Glutamatergic neuron (in vitro differentiated cells): ENCODE measurements around the gene USP47. TPM values are rescaled to one million over a fixed set of nuclear protein-coding genes. Genes with fewer than 3 reads are reported as not detected.

ENCODE experiments used
- DNase-seq: peaks from one replicate; pipeline ENCODE4 v3.0.0; 2022
- H3K27ac Mint-ChIP-seq: one replicate; pipeline ENCODE4 v1.8.0; 2020; ENCODE audit warnings: mild to moderate bottlenecking, mixed read lengths, inconsistent platforms; ENCODE audit not compliant: unreplicated experiment
- H3K27me3 Mint-ChIP-seq: one replicate; pipeline ENCODE4 v1.8.0; 2020; ENCODE audit warnings: mild to moderate bottlenecking, moderate library complexity, mixed read lengths, inconsistent platforms; ENCODE audit not compliant: unreplicated experiment
- H3K36me3 Mint-ChIP-seq: one replicate; pipeline ENCODE4 v1.8.0; 2020; ENCODE audit warnings: mild to moderate bottlenecking, mixed read lengths, inconsistent platforms; ENCODE audit not compliant: unreplicated experiment
- H3K4me1 Mint-ChIP-seq: one replicate; pipeline ENCODE4 v1.8.0; 2020; ENCODE audit warnings: mild to moderate bottlenecking, low read depth, mixed read lengths, inconsistent platforms; ENCODE audit not compliant: unreplicated experiment
- H3K4me3 Mint-ChIP-seq: one replicate; pipeline ENCODE4 v1.8.0; 2020; ENCODE audit warnings: mild to moderate bottlenecking, mixed read lengths, inconsistent platforms; ENCODE audit not compliant: unreplicated experiment
- H3K9me3 Mint-ChIP-seq: one replicate; pipeline ENCODE4 v1.8.0; 2020; ENCODE audit warnings: mild to moderate bottlenecking, moderate library complexity, mixed read lengths, inconsistent platforms; ENCODE audit not compliant: unreplicated experiment
- total RNA-seq: library from RNA; stranded (reverse); fragmentation: NEBNext Ultra II Directional; extraction: Animal tissue kit (Norgen Biotek cat#: 25700); gene quantifications from one replicate; pipeline ENCODE4 v1.2.1, GENCODE V29; 2021; ENCODE audit not compliant: unreplicated experiment
- TF ChIP-seq, protein P1 (sequence below): fragments of 200-600 bp; sonication (generic); IDR thresholded peaks from one replicate; pipeline ENCODE4 v1.5.0; 2021; ENCODE audit not compliant: partially characterized antibody, unreplicated experiment

The USP47 gene
- total RNA-seq, 1 donor from 2014 or later: 63.4 TPM

DNA sequence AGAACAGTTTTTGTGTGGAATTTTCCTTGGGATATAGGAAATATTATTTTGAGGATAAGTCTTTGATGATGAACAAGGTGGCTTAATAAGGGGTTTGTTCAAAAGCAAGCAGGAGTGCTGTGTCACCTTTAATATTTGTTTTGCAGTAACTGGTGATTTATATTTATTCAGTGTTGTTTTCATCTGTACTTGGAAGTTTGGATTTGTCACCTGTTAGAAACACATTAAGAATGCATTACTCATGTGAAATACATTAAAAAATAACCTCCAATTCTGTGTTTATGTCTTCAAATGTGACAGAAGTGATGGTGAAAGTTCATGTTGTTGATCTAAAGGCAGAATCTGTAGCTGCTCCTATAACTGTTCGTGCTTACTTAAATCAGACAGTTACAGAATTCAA is 96.2 kb downstream of the USP47 start:
- H3K36me3 Mint-ChIP-seq: no peaks in the 10 kb centered on the region
- no peaks in the 10 kb centered on the region for H3K9me3 Mint-ChIP-seq
- TF ChIP-seq, protein P1, sequence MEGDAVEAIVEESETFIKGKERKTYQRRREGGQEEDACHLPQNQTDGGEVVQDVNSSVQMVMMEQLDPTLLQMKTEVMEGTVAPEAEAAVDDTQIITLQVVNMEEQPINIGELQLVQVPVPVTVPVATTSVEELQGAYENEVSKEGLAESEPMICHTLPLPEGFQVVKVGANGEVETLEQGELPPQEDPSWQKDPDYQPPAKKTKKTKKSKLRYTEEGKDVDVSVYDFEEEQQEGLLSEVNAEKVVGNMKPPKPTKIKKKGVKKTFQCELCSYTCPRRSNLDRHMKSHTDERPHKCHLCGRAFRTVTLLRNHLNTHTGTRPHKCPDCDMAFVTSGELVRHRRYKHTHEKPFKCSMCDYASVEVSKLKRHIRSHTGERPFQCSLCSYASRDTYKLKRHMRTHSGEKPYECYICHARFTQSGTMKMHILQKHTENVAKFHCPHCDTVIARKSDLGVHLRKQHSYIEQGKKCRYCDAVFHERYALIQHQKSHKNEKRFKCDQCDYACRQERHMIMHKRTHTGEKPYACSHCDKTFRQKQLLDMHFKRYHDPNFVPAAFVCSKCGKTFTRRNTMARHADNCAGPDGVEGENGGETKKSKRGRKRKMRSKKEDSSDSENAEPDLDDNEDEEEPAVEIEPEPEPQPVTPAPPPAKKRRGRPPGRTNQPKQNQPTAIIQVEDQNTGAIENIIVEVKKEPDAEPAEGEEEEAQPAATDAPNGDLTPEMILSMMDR: no peak
- no peak overlapping the region for H3K4me3 Mint-ChIP-seq
- peaks cover 6% of the 10 kb centered on the region for H3K4me1 Mint-ChIP-seq
- no peak overlapping the region for H3K27ac Mint-ChIP-seq
- no peak for DNase-seq
- H3K27me3 Mint-ChIP-seq: peaks cover 2% of the 10 kb centered on the region

DNA sequence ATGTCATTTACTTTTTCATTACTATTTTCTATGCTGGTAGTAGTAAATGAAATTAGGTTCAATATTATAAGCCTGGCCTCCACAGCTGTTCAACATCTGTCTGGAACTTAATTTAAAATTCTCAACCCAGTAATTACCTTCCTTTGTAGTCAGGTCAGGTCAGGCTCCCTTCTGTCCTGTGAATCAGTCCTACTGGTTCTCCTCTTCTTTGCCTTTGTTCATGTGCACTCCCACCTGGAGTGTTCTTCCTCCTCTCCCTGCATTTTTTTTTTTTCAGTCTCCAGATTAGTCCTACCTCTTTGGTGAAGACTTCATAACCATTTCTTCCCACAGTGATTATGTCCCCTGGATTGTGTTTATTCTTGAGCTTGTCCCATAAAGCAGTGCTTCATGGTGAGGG is 98.8 kb downstream of the USP47 start:
- no peaks in the 10 kb centered on the region for H3K36me3 Mint-ChIP-seq
- H3K27me3 Mint-ChIP-seq: peaks cover 2% of the 10 kb centered on the region
- H3K27ac Mint-ChIP-seq: peak overlapping the region; percentile 63
- H3K9me3 Mint-ChIP-seq: no peaks in the 10 kb centered on the region
- DNase-seq: no peak
- TF ChIP-seq, protein P1: no peak
- H3K4me3 Mint-ChIP-seq: no peak overlapping the region
- H3K4me1 Mint-ChIP-seq: peaks cover 6% of the 10 kb centered on the region

- Mint-ChIP-seq H3K27me3 (peaks cover 2% of the 10 kb centered on the region), H3K36me3 (no peaks in the 10 kb centered on the region), H3K4me1 (peaks cover 6% of the 10 kb centered on the region), H3K9me3 (no peaks in the 10 kb centered on the region), H3K4me3 (no peak overlapping the region), H3K27ac (no peak overlapping the region)
- no peak for DNase-seq
- TF ChIP-seq, protein P1: no peak
Measured at GRCh38 chr11:11942668-11943067, 100.9 kb downstream of the USP47 start.

DNA sequence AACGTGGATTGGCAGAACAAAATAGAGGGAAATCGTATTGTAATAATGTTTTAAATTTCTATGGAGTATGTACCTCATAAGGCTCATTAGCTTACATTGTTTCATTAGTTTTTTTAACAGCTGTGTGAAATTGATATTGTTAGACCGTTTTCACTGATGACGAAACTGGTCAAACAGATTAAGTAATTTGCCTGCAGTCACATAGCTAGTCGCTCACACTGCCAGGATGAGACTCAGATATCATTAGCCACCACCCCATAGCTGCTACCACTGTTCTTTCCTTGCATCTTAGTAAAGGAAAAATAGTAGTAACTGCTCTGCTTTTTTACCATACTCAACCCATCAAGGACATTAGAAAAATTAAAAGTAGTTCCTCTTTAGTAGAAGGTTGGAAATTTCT is 102.7 kb downstream of the USP47 start:
- H3K4me3 Mint-ChIP-seq: no peak overlapping the region
- peaks cover 2% of the 10 kb centered on the region for H3K27me3 Mint-ChIP-seq
- no peaks in the 10 kb centered on the region for H3K36me3 Mint-ChIP-seq
- H3K9me3 Mint-ChIP-seq: no peaks in the 10 kb centered on the region
- peaks cover 6% of the 10 kb centered on the region for H3K4me1 Mint-ChIP-seq
- TF ChIP-seq, protein P1: no peak
- DNase-seq: no peak
- H3K27ac Mint-ChIP-seq: no peak overlapping the region

GRCh38 chr11:11946180-11946579 is 104.4 kb downstream of the USP47 start:
- Mint-ChIP-seq H3K9me3 (no peaks in the 10 kb centered on the region), H3K27me3 (no peaks in the 10 kb centered on the region), H3K36me3 (no peaks in the 10 kb centered on the region), H3K4me3 (no peak overlapping the region), H3K27ac (no peak overlapping the region), H3K4me1 (no peaks in the 10 kb centered on the region)
- TF ChIP-seq, protein P1: no peak
- no peak for DNase-seq
